HG03066 (cell line): ENCODE measurements around the gene DAP.
"Not testable (repeated sequence)": the region's sequence is repeated elsewhere in the genome, so short reads cannot be mapped to it uniquely, and the experiment has no call there.

Source experiments
- ATAC-seq: cut with Tn5 transposase; IDR thresholded peaks from one replicate; pipeline ENCODE4 v1.9.1; 2021; ENCODE audit warnings: low read depth; ENCODE audit not compliant: unreplicated experiment

Gene DAP

GRCh38 chr5:10660135-10660534, 100.9 kb downstream of the DAP start:
- no peak for ATAC-seq

- ATAC-seq, result no peak
Observed at GRCh38 chr5:10658265-10658664, 102.8 kb downstream of the DAP start.

- no peak for ATAC-seq
Observed at GRCh38 chr5:10655972-10656830, 104.8 kb downstream of the DAP start.

GRCh38 chr5:10655161-10655971, 105.7 kb downstream of the DAP start:
- no peak for ATAC-seq

GRCh38 chr5:10654566-10654965, 106.5 kb downstream of the DAP start:
- ATAC-seq, result no peak

GRCh38 chr5:10653751-10654400, 107.2 kb downstream of the DAP start:
- no peak for ATAC-seq

- no peak for ATAC-seq
Observed at GRCh38 chr5:10653043-10653442, 108.0 kb downstream of the DAP start.

- no peak for ATAC-seq
Observed at GRCh38 chr5:10652606-10653005, 108.4 kb downstream of the DAP start.

- no peak for ATAC-seq
Observed at GRCh38 chr5:10652151-10652550, 108.9 kb downstream of the DAP start.

GRCh38 chr5:10649666-10650380, 111.2 kb downstream of the DAP start:
- no peak for ATAC-seq

GRCh38 chr5:10648806-10649665, 112.0 kb downstream of the DAP start:
- no peak for ATAC-seq

- ATAC-seq, result no peak
Observed at GRCh38 chr5:10647640-10648039, 113.4 kb downstream of the DAP start.

GRCh38 chr5:10645671-10646070, 115.4 kb downstream of the DAP start:
- no peak for ATAC-seq

- no peak for ATAC-seq
Observed at GRCh38 chr5:10645146-10645545, 115.9 kb downstream of the DAP start.

GRCh38 chr5:10644192-10644591, 116.8 kb downstream of the DAP start:
- ATAC-seq, result no peak

- no peak for ATAC-seq
Observed at GRCh38 chr5:10642367-10642766, 118.7 kb downstream of the DAP start.

GRCh38 chr5:10639846-10640368, 121.1 kb downstream of the DAP start:
- no peak for ATAC-seq

GRCh38 chr5:10638723-10639122, 122.3 kb downstream of the DAP start:
- ATAC-seq, result not testable (repeated sequence)

- ATAC-seq, result no peak
Observed at GRCh38 chr5:10637944-10638343, 123.1 kb downstream of the DAP start.
